ENCODE results near the gene RPL36. TPM values are rescaled to one million over a fixed set of nuclear protein-coding genes. Genes with fewer than 3 reads are reported as not detected.
A peak's percentile ranks its signal among the peaks of the same experiment; 100 is the strongest.

The RPL36 gene
- total and polyA plus RNA-seq, 2 experiments from 2014 or later = 895 to 3,204 TPM

DNA sequence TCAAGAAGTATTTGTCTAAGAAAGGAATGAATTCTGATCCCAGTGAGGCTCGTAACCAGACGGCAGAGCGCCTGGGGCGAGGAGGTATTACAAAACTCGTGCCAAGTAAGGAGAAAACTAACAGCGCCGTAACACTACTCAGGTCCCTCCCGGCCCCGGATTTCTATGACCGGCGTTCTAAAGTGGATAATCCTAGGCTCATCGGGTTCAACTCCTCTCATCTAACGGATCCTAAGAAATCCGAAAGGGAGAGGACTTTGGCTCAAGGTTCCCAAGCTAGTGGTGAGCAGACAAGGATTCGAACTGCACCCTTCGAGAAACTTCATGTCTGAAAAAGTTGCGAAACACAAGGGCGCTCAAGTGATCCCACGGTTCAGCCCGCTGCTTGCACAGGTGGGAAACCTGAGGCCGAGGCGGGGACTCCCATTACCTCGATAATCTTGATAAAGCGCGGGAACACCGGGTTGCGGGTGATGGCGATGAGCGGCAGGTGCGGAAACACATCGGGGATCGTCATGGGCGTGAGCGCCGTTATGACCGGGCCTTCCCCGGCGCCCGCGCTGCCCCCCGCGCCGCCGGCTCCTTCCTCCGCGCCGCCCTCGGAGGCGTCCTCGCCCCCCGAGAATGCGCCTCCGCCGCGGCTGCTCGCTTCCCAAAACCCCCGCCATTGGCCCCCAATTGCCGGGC, 29.3 kb downstream of the RPL36 start:
- no peaks in the 10 kb centered on the region for H3K9me3 Mint-ChIP-seq
- ATAC-seq = no peak
- H3K27ac Mint-ChIP-seq = peak overlapping the region; percentile 99
- peaks cover 8% of the 10 kb centered on the region for H3K4me1 ChIP-seq (ENCODE audit: insufficient read depth)
- no peaks in the 10 kb centered on the region for H3K9me2 ChIP-seq (ENCODE audit: insufficient read depth)
- H3K4me3 Mint-ChIP-seq = peak overlapping the region; percentile 98
- peaks cover 33% of the 10 kb centered on the region for H3K36me3 Mint-ChIP-seq (ENCODE audit: low read depth)
- TF ChIP-seq POLR2AphosphoS5 (IDR thresholded peaks at IDR 0.05; ENCODE audit: low read depth) = no peak
- TF ChIP-seq, protein P1, sequence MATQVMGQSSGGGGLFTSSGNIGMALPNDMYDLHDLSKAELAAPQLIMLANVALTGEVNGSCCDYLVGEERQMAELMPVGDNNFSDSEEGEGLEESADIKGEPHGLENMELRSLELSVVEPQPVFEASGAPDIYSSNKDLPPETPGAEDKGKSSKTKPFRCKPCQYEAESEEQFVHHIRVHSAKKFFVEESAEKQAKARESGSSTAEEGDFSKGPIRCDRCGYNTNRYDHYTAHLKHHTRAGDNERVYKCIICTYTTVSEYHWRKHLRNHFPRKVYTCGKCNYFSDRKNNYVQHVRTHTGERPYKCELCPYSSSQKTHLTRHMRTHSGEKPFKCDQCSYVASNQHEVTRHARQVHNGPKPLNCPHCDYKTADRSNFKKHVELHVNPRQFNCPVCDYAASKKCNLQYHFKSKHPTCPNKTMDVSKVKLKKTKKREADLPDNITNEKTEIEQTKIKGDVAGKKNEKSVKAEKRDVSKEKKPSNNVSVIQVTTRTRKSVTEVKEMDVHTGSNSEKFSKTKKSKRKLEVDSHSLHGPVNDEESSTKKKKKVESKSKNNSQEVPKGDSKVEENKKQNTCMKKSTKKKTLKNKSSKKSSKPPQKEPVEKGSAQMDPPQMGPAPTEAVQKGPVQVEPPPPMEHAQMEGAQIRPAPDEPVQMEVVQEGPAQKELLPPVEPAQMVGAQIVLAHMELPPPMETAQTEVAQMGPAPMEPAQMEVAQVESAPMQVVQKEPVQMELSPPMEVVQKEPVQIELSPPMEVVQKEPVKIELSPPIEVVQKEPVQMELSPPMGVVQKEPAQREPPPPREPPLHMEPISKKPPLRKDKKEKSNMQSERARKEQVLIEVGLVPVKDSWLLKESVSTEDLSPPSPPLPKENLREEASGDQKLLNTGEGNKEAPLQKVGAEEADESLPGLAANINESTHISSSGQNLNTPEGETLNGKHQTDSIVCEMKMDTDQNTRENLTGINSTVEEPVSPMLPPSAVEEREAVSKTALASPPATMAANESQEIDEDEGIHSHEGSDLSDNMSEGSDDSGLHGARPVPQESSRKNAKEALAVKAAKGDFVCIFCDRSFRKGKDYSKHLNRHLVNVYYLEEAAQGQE (IDR thresholded peaks at IDR 0.05; ENCODE audit: unreplicated experiment) = no peak
- no peak for TF ChIP-seq ZNF331 (CRISPR knock-in tag; IDR thresholded peaks at IDR 0.05; ENCODE audit: low read depth)
- TF ChIP-seq, protein P2, sequence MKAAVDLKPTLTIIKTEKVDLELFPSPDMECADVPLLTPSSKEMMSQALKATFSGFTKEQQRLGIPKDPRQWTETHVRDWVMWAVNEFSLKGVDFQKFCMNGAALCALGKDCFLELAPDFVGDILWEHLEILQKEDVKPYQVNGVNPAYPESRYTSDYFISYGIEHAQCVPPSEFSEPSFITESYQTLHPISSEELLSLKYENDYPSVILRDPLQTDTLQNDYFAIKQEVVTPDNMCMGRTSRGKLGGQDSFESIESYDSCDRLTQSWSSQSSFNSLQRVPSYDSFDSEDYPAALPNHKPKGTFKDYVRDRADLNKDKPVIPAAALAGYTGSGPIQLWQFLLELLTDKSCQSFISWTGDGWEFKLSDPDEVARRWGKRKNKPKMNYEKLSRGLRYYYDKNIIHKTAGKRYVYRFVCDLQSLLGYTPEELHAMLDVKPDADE (IDR thresholded peaks at IDR 0.05) = no peak
- TF ChIP-seq ZNF114 (CRISPR knock-in tag; IDR thresholded peaks at IDR 0.05) = no peak
- no peak for TF ChIP-seq NANOG (IDR thresholded peaks at IDR 0.05; ENCODE audit: borderline replicate concordance)
- TF ChIP-seq, protein P3, sequence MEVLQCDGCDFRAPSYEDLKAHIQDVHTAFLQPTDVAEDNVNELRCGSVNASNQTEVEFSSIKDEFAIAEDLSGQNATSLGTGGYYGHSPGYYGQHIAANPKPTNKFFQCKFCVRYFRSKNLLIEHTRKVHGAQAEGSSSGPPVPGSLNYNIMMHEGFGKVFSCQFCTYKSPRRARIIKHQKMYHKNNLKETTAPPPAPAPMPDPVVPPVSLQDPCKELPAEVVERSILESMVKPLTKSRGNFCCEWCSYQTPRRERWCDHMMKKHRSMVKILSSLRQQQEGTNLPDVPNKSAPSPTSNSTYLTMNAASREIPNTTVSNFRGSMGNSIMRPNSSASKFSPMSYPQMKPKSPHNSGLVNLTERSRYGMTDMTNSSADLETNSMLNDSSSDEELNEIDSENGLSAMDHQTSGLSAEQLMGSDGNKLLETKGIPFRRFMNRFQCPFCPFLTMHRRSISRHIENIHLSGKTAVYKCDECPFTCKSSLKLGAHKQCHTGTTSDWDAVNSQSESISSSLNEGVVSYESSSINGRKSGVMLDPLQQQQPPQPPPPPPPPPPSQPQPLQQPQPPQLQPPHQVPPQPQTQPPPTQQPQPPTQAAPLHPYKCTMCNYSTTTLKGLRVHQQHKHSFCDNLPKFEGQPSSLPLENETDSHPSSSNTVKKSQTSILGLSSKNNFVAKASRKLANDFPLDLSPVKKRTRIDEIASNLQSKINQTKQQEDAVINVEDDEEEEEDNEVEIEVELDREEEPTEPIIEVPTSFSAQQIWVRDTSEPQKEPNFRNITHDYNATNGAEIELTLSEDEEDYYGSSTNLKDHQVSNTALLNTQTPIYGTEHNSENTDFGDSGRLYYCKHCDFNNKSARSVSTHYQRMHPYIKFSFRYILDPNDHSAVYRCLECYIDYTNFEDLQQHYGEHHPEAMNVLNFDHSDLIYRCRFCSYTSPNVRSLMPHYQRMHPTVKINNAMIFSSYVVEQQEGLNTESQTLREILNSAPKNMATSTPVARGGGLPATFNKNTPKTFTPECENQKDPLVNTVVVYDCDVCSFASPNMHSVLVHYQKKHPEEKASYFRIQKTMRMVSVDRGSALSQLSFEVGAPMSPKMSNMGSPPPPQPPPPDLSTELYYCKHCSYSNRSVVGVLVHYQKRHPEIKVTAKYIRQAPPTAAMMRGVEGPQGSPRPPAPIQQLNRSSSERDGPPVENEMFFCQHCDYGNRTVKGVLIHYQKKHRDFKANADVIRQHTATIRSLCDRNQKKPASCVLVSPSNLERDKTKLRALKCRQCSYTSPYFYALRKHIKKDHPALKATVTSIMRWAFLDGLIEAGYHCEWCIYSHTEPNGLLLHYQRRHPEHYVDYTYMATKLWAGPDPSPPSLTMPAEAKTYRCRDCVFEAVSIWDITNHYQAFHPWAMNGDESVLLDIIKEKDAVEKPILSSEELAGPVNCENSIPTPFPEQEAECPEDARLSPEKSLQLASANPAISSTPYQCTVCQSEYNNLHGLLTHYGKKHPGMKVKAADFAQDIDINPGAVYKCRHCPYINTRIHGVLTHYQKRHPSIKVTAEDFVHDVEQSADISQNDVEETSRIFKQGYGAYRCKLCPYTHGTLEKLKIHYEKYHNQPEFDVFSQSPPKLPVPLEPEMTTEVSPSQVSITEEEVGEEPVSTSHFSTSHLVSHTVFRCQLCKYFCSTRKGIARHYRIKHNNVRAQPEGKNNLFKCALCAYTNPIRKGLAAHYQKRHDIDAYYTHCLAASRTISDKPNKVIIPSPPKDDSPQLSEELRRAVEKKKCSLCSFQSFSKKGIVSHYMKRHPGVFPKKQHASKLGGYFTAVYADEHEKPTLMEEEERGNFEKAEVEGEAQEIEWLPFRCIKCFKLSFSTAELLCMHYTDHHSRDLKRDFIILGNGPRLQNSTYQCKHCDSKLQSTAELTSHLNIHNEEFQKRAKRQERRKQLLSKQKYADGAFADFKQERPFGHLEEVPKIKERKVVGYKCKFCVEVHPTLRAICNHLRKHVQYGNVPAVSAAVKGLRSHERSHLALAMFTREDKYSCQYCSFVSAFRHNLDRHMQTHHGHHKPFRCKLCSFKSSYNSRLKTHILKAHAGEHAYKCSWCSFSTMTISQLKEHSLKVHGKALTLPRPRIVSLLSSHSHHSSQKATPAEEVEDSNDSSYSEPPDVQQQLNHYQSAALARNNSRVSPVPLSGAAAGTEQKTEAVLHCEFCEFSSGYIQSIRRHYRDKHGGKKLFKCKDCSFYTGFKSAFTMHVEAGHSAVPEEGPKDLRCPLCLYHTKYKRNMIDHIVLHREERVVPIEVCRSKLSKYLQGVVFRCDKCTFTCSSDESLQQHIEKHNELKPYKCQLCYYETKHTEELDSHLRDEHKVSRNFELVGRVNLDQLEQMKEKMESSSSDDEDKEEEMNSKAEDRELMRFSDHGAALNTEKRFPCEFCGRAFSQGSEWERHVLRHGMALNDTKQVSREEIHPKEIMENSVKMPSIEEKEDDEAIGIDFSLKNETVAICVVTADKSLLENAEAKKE (CRISPR knock-in tag; IDR thresholded peaks at IDR 0.05) = no peak
- no peak for TF ChIP-seq JUNB (IDR thresholded peaks at IDR 0.05; ENCODE audit: unreplicated experiment)
- no peak for TF ChIP-seq STAT1 (IDR thresholded peaks at IDR 0.05; ENCODE audit: unreplicated experiment)
- TF ChIP-seq CREB1 (CRISPR knock-in tag; IDR thresholded peaks at IDR 0.05; ENCODE audit: low read depth) = no peak
- TF ChIP-seq EZH2 (IDR thresholded peaks at IDR 0.05; ENCODE audit: low read depth, unreplicated experiment) = no peak
- TF ChIP-seq, protein P4, sequence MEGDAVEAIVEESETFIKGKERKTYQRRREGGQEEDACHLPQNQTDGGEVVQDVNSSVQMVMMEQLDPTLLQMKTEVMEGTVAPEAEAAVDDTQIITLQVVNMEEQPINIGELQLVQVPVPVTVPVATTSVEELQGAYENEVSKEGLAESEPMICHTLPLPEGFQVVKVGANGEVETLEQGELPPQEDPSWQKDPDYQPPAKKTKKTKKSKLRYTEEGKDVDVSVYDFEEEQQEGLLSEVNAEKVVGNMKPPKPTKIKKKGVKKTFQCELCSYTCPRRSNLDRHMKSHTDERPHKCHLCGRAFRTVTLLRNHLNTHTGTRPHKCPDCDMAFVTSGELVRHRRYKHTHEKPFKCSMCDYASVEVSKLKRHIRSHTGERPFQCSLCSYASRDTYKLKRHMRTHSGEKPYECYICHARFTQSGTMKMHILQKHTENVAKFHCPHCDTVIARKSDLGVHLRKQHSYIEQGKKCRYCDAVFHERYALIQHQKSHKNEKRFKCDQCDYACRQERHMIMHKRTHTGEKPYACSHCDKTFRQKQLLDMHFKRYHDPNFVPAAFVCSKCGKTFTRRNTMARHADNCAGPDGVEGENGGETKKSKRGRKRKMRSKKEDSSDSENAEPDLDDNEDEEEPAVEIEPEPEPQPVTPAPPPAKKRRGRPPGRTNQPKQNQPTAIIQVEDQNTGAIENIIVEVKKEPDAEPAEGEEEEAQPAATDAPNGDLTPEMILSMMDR (conservative IDR thresholded peaks at IDR 0.05; ENCODE audit: low read depth in 2 of 2) = no peak
- no peak for TF ChIP-seq EZH2phosphoT487 (IDR thresholded peaks at IDR 0.05; ENCODE audit: unreplicated experiment)
- peaks cover 24% of the 10 kb centered on the region for H4K20me1 ChIP-seq (replicated peaks; ENCODE audit: insufficient read depth)
- peaks cover 15% of the 10 kb centered on the region for H3K4me1 Mint-ChIP-seq
- H2AFZ ChIP-seq = no peak overlapping the region
- peak; percentile 42 for DNase-seq (ENCODE audit: low spot score)
- peak overlapping the region; percentile 88 for H3K4me3 ChIP-seq
- H3F3A ChIP-seq (replicated peaks; ENCODE audit: low read depth) = 0 out of 2 replicates have a peak, but pooled peaks cover 5% of the 10 kb centered on the region
- peaks cover 53% of the 10 kb centered on the region for H3K79me2 ChIP-seq (replicated peaks; ENCODE audit: insufficient read depth)
- no peaks in the 10 kb centered on the region for H3K27me3 ChIP-seq (ENCODE audit: insufficient read depth)
- peak overlapping the region; percentile 99 for H3K4me2 ChIP-seq
- peaks cover 22% of the 10 kb centered on the region for H3K27me3 Mint-ChIP-seq (ENCODE audit: insufficient read depth, low read depth, poor library complexity)
- H3K36me3 ChIP-seq (ENCODE audit: insufficient read depth) = peaks cover 4% of the 10 kb centered on the region; the same call in 1 of the 2 replicates
- peak overlapping the region; percentile 89 for H3K27ac ChIP-seq (ENCODE audit: low read depth)
